Calu3 (cell line): ENCODE measurements around the gene RPRD1B. TPM values are rescaled to one million over a fixed set of nuclear protein-coding genes. Genes with fewer than 3 reads are reported as not detected.

Experiments used
- BruUV-seq: library from RNA; stranded (reverse); fragments of 400-500 nt; replicated peaks from 2 replicates; lab custom pipeline; 2021; lab: Mats Ljungman, UMichigan
- CTCF ChIA-PET: fragments of 300-600 bp; sonication (Branson Sonifier 250); formaldehyde crosslinking; loops from one replicate; lab custom pipeline; 2022; ENCODE audit warnings: antibody characterized with exemption; lab: Charles Lee
- DNase-seq: peaks from one replicate; pipeline ENCODE4 v3.0.0; 2022
- H3K27ac Mint-ChIP-seq: one replicate; pipeline ENCODE4 v1.8.0; 2022; ENCODE audit warnings: mixed read lengths; ENCODE audit not compliant: unreplicated experiment
- H3K27me3 Mint-ChIP-seq: one replicate; pipeline ENCODE4 v1.8.0; 2022; ENCODE audit warnings: mixed read lengths; ENCODE audit not compliant: unreplicated experiment
- H3K36me3 Mint-ChIP-seq: one replicate; pipeline ENCODE4 v1.8.0; 2022; ENCODE audit warnings: mild to moderate bottlenecking, moderate library complexity, mixed read lengths; ENCODE audit not compliant: insufficient read depth, unreplicated experiment
- H3K4me1 Mint-ChIP-seq: one replicate; pipeline ENCODE4 v1.8.0; 2022; ENCODE audit warnings: mild to moderate bottlenecking, low read depth, mixed read lengths; ENCODE audit not compliant: unreplicated experiment
- H3K4me3 Mint-ChIP-seq: one replicate; pipeline ENCODE4 v1.8.0; 2022; ENCODE audit warnings: mild to moderate bottlenecking, low read depth, moderate library complexity, mixed read lengths; ENCODE audit not compliant: unreplicated experiment
- H3K9me3 Mint-ChIP-seq: one replicate; pipeline ENCODE4 v1.8.0; 2022; ENCODE audit warnings: low read depth, mixed read lengths; ENCODE audit not compliant: unreplicated experiment
- CTCF ChIP-seq: fragments of 200-600 bp; IDR thresholded peaks from one replicate; pipeline ENCODE4 v1.8.0; 2022; ENCODE audit warnings: antibody characterized with exemption; ENCODE audit not compliant: unreplicated experiment
- intact Hi-C: fragments of 100-400 bp; cut with micrococcal nuclease; formaldehyde crosslinking; loops from one replicate; pipeline ENCODE4 v1.10.0; 2022; ENCODE audit not compliant: unreplicated experiment
- total RNA-seq: library from RNA; stranded (reverse); gene quantifications from 2 replicates; pipeline ENCODE4 v1.2.3, GENCODE V29; 2022

Gene RPRD1B
- total RNA-seq, 1 experiment from 2014 or later = 53.5 TPM

- DNase-seq = no peak
- Mint-ChIP-seq H3K36me3 (peaks cover 88% of the 10 kb centered on the region), H3K9me3 (no peaks in the 10 kb centered on the region), H3K4me3 (no peak overlapping the region), H3K27ac (peak overlapping the region; percentile 51), H3K4me1 (peaks cover 62% of the 10 kb centered on the region), H3K27me3 (no peaks in the 10 kb centered on the region)
- intact Hi-C loops = no loop called here
- CTCF ChIA-PET = no interaction called here
- no peak for TF ChIP-seq CTCF
- BruUV-seq = no TSS peak
These were observed 101.7 kb downstream of the RPRD1B start for GRCh38 chr20:38135271-38135650.

GRCh38 chr20:38135651-38136420, 102.3 kb downstream of the RPRD1B start:
- intact Hi-C loops = no loop called here
- Mint-ChIP-seq H3K36me3 (peaks cover 86% of the 10 kb centered on the region), H3K27ac (peak overlapping the region; percentile 51), H3K4me1 (peaks cover 63% of the 10 kb centered on the region), H3K27me3 (no peaks in the 10 kb centered on the region), H3K9me3 (no peaks in the 10 kb centered on the region), H3K4me3 (no peak overlapping the region)
- CTCF ChIA-PET = no interaction called here
- no peak for TF ChIP-seq CTCF
- DNase-seq = no peak
- no TSS peak for BruUV-seq

DNA sequence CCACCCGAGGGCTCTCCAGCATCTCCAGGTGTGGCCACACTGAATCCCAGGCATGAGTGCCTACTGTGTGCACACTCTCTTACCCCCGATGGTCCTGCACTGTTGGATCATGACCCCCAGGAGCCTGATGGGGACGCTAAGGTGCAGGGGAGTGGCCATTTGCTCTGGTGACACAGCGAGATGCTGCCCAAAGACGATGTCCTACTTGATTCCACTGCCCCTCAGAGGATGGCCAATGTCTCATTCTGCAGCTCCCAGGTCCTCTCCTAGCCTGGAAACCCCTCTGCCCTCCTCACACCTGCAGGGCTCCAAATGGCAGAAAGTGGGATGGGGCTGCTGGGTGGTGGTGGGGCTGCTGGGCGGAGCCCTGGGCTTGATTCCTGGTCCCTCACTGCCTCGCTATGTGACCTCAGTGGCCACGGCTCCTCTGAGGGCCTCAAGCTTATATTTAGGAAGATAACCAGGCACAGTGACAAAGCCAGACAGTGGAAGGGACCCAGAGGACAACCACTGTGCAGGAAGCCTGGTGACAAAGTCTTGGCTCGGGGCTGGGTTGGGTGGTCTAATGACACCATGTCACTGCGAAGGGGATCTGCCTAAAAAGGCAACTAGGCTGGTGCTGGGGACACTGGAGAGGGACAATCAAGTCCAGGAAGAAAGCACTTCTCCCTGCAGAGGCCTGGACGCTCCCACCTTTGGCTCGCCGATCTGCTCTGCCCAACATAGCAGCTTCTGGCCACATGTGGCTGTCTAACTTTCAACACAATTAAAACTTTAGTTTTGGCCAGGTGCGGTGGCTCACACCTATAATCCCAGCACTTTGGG, 103.1 kb downstream of the RPRD1B start:
- H3K4me1 Mint-ChIP-seq = peaks cover 71% of the 10 kb centered on the region
- no peak overlapping the region for H3K4me3 Mint-ChIP-seq
- CTCF ChIA-PET = no interaction called here
- TF ChIP-seq CTCF = no peak
- no peaks in the 10 kb centered on the region for H3K27me3 Mint-ChIP-seq
- H3K9me3 Mint-ChIP-seq = no peaks in the 10 kb centered on the region
- BruUV-seq = no TSS peak
- no peak for DNase-seq
- H3K27ac Mint-ChIP-seq = no peak overlapping the region
- intact Hi-C loops = no loop called here
- peaks cover 90% of the 10 kb centered on the region for H3K36me3 Mint-ChIP-seq

DNA sequence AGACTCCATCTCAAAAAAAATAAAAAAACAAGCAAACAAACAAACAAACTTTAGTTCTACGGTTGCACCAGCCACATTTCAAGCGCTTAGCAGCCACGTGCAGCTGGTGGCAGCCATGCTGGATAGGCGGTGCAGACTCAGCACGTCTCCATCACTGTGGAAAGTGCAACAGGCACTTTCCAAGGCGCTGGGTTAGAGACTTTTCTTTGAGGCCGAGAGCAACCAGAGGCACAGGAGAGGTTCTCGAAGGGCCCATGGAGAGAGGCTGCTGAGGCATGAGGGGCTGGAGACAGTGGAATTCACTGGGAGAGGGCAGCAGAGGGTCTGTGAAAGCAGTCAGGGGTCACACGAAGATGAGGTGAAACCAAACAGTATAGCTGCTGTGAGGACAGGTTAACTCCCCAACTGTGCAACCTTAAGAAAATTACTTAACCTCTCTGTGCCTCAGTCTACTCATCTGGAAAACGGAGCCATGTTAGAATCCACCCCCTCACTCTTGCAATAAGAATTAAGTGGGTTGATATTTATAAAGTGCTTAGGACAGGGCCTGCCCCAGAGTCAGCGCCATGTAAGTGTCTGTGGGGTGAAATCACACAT, 104.0 kb downstream of the RPRD1B start:
- Mint-ChIP-seq H3K4me3 (no peak overlapping the region), H3K4me1 (peaks cover 80% of the 10 kb centered on the region), H3K27me3 (no peaks in the 10 kb centered on the region), H3K9me3 (no peaks in the 10 kb centered on the region), H3K36me3 (peaks cover 95% of the 10 kb centered on the region), H3K27ac (no peak overlapping the region)
- CTCF ChIA-PET = no interaction called here
- intact Hi-C loops = no loop called here
- no peak for DNase-seq
- no peak for TF ChIP-seq CTCF
- no TSS peak for BruUV-seq
